ENCODE data around the gene PTBP1. TPM values are rescaled to one million over a fixed set of nuclear protein-coding genes. Genes with fewer than 3 reads are reported as not detected.

PTBP1 gene
- total and polyA plus RNA-seq, 2 of the 13 experiments (the other 11 are each of a cell fraction or from before 2014, with no cell fraction given): 195 to 288 TPM

DNA sequence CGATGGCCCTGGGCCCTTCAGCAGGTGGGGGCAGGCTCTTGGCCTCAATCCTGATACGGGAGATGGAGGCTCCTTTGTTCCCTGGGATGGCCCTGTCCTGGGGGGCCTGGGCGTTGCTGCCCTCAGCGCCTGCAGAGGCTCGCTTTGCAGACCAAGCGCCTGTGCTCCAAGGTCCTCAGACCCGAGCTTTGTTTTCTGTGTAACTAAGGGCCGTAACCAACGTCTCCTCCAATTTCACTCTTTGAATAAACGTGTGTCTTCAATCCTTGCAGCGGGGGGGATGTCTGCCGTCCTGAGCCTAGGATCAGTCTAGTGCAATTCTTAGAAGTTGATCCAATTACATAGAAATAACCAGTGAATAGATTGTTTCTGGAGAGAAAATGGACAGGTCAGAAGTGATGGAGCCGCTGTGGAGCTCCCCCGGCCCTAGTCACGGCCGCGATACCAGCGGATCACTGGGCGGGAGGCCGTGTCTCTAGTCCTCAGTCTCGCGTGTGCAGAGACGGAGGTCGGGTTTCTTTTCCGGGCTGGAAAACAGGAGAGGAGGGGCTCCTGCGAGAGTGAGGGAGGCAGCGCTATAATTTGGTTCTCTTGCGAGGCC, 5.3 kb downstream of the PTBP1 start (continued):
- TF ChIP-seq, protein P1, sequence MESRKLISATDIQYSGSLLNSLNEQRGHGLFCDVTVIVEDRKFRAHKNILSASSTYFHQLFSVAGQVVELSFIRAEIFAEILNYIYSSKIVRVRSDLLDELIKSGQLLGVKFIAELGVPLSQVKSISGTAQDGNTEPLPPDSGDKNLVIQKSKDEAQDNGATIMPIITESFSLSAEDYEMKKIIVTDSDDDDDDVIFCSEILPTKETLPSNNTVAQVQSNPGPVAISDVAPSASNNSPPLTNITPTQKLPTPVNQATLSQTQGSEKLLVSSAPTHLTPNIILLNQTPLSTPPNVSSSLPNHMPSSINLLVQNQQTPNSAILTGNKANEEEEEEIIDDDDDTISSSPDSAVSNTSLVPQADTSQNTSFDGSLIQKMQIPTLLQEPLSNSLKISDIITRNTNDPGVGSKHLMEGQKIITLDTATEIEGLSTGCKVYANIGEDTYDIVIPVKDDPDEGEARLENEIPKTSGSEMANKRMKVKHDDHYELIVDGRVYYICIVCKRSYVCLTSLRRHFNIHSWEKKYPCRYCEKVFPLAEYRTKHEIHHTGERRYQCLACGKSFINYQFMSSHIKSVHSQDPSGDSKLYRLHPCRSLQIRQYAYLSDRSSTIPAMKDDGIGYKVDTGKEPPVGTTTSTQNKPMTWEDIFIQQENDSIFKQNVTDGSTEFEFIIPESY (CRISPR knock-in tag; IDR thresholded peaks at IDR 0.05): peak; percentile 64; the same call in 1 of the 2 replicates
- TF ChIP-seq POLR2AphosphoS5 (IDR thresholded peaks at IDR 0.05; ENCODE audit: low read depth, low read length) (0 out of 2 replicates have a peak, but pooled peaks have one; percentile 18), AKAP8 (CRISPR knock-in tag; IDR thresholded peaks at IDR 0.05) (peak; percentile 37; the same call in 1 of the 2 replicates)

DNA sequence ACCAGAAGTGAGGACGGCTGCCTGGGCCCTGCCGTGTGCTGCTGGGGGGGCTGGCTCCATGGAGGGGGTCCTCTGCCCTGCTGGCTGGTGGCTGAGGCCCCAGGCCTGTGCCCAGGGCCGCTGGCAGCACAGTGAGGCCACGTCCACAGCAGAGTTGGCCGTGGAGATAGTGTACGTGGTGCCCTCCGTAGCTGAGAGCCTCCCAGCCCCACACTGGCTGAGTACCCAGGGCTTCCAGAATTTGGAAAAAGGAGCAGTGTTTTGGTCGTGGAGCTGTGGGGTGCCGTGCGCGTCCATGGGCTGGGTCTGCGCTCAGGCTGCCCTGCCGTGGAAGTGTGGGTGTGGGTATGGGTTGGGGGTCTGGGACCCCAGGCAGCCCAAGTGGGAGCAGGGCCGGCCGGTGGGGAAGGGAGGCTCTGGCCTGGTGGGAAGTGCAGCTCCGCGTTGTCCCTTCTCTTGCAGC, 5.9 kb downstream of the PTBP1 start:
- intact Hi-C loops (cut with micrococcal nuclease; ENCODE audit: unreplicated experiment): no loop called here
- Histone ChIP-seq H3K9me3 (ENCODE audit: low read length) (no peaks in the 10 kb centered on the region), H3K27ac (ENCODE audit: extremely low read length, insufficient read depth, low read length) (peak overlapping the region; percentile 45), H3K4me3 (replicated peaks in 1 of 3; ENCODE audit: insufficient read depth in 1 of 3, low read depth in 2 of 3, low read length in 3 of 3) (no peak overlapping the region), H3K36me3 (replicated peaks in 1 of 2; ENCODE audit: control insufficient read depth in 1 of 2, insufficient read depth in 2 of 2, low read length in 2 of 2) (peaks cover 47 to 80% of the 10 kb centered on the region in 2 experiments; a peak in 4 of 5 replicates), H3K4me2 (ENCODE audit: low read depth, low read length) (no peak overlapping the region), H3K27me3 (ENCODE audit: control insufficient read depth in 1 of 2, insufficient read depth in 2 of 2, low read length in 2 of 2) (no peaks in the 10 kb centered on the region; a peak in 1 of 5 replicates), H3K79me2 (ENCODE audit: insufficient read depth, low read length) (peaks cover 93% of the 10 kb centered on the region), H4K20me1 (ENCODE audit: insufficient read depth, low read length) (peaks cover 96% of the 10 kb centered on the region), H2AFZ (ENCODE audit: low read length) (no peak overlapping the region), H3K4me1 (ENCODE audit: insufficient read depth, low read length) (peaks cover 35% of the 10 kb centered on the region), H3K9ac (ENCODE audit: insufficient read depth, low read depth, low read length) (no peak overlapping the region)
- BruUV-seq (replicated peaks): no TSS peak
- DNase-seq (ENCODE audit: low spot score): no peak
- FAIRE-seq: no peak
- ChIA-PET POLR2A (no interaction called here), CTCF (ENCODE audit: low intra/inter-chr PET ratio, low total read pairs) (no interaction called here)
- in situ Hi-C loops (cut with HindIII; ENCODE audit: extremely low pct_ligation_motif_present, low pct_unique_long_range_greater_than_20kb): no loop called here
- 95% methylated on average over 13 of the region's 17 CpGs for WGBS (ENCODE audit: low lambda C conversion rate)
- no peak for ATAC-seq
- TF ChIP-seq, protein P2, sequence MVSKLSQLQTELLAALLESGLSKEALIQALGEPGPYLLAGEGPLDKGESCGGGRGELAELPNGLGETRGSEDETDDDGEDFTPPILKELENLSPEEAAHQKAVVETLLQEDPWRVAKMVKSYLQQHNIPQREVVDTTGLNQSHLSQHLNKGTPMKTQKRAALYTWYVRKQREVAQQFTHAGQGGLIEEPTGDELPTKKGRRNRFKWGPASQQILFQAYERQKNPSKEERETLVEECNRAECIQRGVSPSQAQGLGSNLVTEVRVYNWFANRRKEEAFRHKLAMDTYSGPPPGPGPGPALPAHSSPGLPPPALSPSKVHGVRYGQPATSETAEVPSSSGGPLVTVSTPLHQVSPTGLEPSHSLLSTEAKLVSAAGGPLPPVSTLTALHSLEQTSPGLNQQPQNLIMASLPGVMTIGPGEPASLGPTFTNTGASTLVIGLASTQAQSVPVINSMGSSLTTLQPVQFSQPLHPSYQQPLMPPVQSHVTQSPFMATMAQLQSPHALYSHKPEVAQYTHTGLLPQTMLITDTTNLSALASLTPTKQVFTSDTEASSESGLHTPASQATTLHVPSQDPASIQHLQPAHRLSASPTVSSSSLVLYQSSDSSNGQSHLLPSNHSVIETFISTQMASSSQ (IDR thresholded peaks at IDR 0.05; ENCODE audit: low read depth): no peak
- TF ChIP-seq, protein P2 (CRISPR knock-in tag; IDR thresholded peaks at IDR 0.05; ENCODE audit: borderline replicate concordance): no peak
- TF ChIP-seq PCBP1 (IDR thresholded peaks at IDR 0.05; ENCODE audit: borderline replicate concordance, low read depth, low read length) (0 out of 2 replicates have a peak, but pooled peaks have one; percentile 52), MED1 (CRISPR knock-in tag; IDR thresholded peaks at IDR 0.05) (no peak), MLLT10 (CRISPR knock-in tag; IDR thresholded peaks at IDR 0.05) (no peak), REL (CRISPR knock-in tag; conservative IDR thresholded peaks at IDR 0.05) (no peak), HNRNPL (IDR thresholded peaks at IDR 0.05; ENCODE audit: low read depth, low read length) (peak; percentile 12; the same call in 1 of the 2 replicates), ZNF616 (CRISPR knock-in tag; IDR thresholded peaks at IDR 0.05; ENCODE audit: low read depth) (no peak), ZNF343 (CRISPR knock-in tag; IDR thresholded peaks at IDR 0.05) (no peak)
- TF ChIP-seq, protein P3, sequence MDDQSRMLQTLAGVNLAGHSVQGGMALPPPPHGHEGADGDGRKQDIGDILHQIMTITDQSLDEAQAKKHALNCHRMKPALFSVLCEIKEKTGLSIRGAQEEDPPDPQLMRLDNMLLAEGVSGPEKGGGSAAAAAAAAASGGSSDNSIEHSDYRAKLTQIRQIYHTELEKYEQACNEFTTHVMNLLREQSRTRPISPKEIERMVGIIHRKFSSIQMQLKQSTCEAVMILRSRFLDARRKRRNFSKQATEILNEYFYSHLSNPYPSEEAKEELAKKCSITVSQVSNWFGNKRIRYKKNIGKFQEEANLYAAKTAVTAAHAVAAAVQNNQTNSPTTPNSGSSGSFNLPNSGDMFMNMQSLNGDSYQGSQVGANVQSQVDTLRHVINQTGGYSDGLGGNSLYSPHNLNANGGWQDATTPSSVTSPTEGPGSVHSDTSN (CRISPR knock-in tag; IDR thresholded peaks at IDR 0.05; ENCODE audit: borderline replicate concordance): no peak
- TF ChIP-seq, protein P4, sequence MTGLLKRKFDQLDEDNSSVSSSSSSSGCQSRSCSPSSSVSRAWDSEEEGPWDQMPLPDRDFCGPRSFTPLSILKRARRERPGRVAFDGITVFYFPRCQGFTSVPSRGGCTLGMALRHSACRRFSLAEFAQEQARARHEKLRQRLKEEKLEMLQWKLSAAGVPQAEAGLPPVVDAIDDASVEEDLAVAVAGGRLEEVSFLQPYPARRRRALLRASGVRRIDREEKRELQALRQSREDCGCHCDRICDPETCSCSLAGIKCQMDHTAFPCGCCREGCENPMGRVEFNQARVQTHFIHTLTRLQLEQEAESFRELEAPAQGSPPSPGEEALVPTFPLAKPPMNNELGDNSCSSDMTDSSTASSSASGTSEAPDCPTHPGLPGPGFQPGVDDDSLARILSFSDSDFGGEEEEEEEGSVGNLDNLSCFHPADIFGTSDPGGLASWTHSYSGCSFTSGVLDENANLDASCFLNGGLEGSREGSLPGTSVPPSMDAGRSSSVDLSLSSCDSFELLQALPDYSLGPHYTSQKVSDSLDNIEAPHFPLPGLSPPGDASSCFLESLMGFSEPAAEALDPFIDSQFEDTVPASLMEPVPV (CRISPR knock-in tag; IDR thresholded peaks at IDR 0.05): no peak
